Fibroblast of peridontal ligament (primary cell): ENCODE measurements around the gene PYGO1.
"Not testable (repeated sequence)": the region's sequence is repeated elsewhere in the genome, so short reads cannot be mapped to it uniquely, and the experiment has no call there.

Experiments
- DNase-seq: peaks from one replicate; pipeline ENCODE4 v3.0.0-alpha.2; 2010; ENCODE audit errors: extremely low read depth

The PYGO1 gene, protein sequence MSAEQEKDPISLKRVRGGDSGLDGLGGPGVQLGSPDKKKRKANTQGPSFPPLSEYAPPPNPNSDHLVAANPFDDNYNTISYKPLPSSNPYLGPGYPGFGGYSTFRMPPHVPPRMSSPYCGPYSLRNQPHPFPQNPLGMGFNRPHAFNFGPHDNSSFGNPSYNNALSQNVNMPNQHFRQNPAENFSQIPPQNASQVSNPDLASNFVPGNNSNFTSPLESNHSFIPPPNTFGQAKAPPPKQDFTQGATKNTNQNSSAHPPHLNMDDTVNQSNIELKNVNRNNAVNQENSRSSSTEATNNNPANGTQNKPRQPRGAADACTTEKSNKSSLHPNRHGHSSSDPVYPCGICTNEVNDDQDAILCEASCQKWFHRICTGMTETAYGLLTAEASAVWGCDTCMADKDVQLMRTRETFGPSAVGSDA

DNA sequence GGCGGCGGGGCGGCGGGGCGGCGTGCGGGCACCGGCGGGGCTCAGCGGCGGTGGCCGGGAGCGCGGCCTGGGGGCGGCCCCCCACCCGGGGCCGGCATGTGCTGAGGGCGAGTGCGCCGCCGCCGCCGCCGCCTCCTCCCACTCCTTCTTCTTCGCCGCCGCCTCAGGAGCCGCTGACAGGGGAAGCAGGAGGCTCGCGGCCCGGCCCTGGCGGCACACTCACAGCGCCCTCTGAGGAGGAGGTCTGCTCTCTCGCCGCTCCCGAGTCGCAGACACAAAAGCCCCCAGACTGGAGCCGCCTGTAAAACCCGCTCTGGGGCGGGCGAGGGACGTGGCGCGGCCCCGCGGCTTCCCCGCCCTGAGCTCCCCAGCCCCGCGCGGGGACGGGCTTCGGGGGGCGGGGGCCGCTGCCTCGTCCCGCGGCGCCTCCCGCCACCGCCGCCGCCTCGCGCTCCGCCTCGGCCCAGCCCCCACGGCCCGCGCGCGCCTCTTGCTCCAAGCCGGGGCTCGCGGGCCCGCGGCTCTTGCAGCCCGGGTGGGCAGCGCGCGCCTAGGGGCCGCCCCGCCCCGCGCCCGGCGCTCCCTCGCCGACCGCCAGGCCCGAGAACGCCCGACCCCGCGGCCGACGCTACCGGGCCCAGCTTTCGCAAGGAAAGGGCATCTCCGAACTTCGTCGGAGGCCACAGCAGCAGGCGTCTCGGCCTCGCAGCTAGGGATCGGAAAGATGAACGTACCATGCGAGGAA lies at the start of gene PYGO1:
Gene PYGO1, minus strand, starts transcription at position 276 of the 745 bp plus-strand sequence. CDS start 462 bp downstream, outside the sequence.
- peak; percentile 52 for DNase-seq

DNA sequence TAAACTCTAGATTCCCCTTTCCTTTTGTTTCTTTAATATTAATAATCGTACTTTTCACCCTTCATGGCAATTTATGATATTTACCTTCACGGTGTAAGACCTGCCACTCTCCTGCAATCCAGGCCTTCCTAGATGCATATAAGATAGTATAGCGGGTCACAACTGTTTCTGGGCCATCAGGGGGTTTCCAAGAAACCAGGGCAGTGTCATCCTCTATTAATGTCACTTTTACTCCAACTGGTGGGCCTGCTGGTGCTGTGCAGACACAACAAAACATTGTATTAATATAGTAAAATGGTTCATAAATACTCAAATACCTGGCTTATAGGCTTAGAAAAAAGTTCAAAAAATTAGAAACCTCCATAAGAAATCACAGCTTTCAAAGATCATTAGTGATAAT lies 48.9 kb upstream of the PYGO1 start:
- DNase-seq, result no peak

DNA sequence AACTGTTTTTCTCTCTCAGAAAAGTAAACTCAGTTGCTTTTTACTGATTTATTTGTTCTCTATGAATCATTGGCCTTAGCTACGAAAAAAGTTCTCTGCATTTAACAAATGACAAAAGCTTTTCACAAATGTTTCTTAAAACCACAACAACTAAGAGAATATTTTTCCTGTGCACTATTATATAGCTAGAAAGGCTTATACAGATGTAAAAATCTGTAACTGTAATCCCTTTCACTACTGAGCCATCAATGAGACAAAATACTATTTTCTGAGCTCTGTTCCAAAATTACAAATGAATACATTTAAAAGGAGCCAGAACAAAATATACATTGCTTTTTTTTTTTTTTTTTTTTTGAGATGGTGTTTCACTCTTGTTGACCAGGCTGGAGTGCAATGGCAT lies 45.6 kb upstream of the PYGO1 start:
- DNase-seq, result no peak

DNA sequence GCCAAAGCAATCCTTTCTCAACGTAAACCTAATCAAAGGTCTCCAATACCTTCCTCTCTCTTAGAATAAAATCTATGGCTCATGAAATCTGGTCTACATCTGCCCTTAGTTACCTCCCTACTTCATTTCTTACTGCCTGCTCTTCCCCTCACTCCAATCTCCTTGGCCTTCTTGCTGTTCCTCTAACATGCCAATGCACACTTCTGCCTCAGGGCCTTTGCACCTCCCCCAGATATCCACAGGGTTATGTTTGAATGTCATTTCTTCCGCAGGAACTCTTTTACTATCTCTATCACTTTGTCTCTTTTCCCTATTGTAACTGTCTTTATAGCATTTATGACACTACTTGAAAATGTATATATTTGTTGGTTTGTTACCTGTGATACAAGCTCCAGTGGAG lies 44.3 kb upstream of the PYGO1 start:
- no peak for DNase-seq

DNA sequence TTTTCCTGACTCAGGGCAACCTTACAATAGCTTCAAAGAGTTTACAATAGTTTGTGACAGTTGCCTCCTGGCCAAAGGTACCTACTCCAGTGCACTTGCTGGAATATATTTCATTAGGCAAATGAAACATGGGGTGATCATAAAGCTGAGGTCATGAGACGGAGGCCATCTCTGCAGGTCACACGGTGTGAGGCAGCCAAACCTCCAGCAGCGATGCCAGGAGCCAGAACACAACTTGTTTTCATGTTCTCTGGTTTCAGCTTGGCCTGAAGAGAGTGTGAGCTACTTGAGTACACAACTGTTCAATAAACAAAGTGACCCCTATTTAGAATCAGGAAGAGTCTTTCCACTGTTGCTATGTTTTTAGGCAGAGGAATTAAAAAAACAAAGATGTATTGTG lies 42.7 kb upstream of the PYGO1 start:
- no peak for DNase-seq

DNA sequence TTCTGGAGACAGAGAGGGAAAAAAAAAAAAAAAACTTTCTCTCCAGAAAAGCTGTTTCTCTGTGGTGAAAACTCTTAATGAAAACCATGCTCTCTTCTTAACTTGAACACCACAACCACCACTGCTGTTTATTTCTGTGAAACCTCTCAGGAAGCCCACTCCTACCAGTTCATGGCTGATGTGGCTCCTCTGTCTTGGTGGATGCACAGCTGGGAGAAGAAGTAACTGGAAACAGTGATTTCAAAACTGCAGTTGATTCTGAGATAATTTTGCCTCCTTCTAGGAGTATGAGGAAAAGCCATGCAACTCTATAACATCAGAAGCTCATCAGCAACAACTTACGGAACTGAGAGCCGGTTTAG lies 40.2 kb upstream of the PYGO1 start:
- DNase-seq, result peak; percentile 90

DNA sequence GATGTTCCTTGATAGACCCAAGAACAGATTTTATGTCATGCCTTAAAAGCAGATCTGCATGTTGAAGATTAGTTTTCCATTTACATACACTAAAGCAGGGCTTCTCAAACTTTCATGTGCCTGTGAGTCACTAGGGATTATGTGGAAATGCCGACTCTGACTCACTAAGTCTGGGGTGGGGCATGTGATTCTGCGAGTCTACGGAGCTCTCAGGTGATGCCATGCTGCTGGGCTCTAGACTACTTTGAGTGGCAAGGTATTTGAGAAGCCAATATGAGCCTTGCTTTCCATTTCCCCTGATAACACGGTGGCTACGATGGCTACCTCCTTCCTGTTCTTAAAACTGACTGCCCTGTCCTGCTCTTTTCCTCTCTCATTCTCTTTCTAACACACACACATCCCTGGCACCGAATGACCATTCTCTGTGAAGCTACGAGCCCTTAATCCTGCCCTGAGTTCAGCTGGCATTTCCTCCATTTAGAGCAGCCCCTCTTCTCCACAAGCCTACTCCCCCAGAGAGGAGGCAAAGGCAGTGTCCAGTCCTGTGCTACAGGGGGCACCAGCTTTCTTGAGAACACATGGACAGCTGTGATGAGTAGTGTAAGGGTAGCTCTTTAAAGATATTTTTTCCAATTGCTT lies 39.7 kb upstream of the PYGO1 start:
- DNase-seq, result peak; percentile 95

DNA sequence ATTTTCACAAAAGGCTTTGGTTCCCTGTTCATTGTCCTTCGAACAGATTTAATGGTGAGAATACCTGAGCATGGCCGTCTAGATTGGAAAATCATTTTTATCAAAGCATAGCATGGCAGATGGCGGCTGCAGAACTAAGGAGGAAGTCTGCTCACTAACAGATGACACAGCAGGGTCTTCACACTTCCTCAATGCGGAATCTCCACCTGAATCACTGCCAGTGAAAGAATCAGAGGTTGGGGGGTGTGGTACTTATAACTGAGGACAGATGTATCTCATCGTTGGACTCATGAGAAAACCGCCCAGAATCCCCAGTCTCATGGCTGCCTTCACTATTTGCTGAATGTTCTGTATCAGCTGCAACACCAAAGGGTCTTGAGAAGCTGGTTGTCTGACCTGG lies 31.6 kb upstream of the PYGO1 start:
- DNase-seq, result no peak

DNA sequence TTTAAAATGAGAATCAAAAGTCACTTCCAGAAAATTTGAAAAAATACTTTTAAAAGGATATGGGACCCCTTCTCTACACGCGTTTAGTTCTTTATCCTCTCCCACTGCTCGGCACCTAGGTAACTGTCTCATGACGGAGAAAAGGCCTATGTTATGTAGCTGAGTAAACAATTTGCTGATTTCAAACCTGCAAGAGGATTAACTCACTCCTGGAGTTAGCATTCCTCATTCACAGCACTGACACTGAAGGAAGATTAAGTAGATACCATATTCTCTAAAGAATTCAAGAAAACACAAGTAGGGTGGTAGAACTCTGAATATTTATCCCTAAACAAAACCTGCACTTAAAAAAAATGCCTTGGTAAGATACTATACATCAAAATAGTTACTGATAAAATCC lies 30.2 kb upstream of the PYGO1 start:
- DNase-seq, result no peak

DNA sequence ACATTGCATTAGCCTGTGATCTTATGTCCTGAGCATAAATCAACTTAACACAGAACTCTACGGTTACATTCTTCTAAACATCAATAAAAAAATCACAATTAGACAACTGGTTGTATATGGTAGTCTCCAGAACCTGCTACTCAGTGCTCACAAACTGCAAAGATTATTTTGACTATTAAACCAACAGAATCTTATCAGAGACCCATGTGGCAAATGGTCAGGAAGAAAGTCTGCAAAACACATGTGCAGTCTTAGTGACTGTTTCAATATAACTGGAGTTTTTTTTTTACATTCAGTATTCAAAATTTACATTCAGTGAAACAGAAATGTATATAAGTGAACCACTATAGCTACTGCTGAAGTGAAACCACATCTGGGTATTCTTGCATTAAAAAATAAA lies 27.3 kb upstream of the PYGO1 start:
- DNase-seq, result no peak

DNA sequence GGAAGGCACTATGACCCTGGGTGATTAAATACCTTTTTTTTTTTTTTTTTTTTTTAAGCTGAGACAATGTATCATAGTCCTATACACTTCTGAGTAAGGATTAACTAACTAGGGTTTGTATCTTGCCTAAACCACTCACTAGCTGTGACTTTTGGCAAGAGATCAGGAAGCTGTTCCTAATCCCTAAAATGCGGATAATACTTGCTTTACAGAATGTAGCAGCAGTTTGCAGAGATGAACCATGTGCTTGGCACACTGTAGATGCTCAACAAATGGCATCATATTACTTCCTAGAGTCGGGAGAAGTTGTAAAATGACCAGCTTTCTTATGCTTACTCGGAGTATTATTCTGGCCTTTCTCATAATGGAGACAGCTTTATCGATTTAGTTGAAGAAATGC lies 25.6 kb upstream of the PYGO1 start:
- DNase-seq, result no peak

DNA sequence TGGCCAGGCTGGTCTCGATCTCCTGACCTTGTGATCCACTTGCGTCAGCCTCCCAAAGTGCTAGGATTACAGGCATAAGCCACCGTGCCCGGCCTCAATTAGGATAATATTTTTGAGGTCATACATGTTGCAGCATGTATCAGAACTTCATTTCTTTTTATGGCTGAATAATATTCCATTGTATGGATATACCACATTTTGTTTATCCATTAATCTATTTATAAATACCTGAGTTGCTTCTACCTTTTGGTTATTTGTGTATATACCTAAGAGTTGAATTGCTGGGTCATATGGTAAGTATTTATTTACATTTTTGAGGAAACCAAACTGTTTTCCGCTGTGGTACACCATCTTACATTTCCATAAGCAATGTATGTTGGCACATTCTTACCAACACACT lies 18.1 kb upstream of the PYGO1 start:
- DNase-seq, result no peak

DNA sequence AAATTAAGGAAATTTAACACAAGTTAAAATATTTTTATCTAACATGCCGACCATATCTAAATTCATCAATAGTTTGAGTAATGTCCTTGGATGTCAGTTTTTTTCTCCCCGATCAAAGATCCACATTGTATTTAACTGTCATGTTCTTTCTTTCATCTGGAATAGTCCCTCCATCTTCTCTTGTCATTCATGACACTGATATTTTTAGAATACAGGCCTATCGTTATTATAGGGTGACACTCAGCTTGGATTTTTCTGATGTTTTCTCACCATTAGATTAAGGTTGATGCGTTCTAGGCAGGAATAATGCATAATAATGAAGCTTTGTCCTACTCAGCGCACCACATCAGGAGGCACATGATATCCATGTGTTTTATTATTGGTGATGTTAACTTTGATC lies 13.2 kb upstream of the PYGO1 start:
- DNase-seq, result no peak

DNA sequence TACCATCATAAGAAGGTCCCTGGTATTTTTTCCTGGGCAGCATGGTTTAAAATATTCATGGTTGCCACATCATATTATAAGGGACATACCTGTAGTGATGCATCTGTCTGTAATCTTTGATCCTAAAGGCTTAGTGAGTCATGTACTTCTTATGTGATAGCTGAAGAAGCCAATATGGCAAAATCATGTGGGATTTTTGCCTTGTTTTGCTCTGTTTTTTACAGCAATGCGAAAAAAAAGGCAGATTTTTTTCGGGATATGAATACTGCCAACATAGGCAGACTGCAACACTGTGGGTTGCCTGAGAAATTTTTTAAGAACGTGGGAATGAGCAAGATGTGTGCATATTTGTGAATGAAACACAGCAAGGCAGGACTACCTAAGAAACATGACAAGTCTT lies 11.3 kb upstream of the PYGO1 start:
- no peak for DNase-seq

DNA sequence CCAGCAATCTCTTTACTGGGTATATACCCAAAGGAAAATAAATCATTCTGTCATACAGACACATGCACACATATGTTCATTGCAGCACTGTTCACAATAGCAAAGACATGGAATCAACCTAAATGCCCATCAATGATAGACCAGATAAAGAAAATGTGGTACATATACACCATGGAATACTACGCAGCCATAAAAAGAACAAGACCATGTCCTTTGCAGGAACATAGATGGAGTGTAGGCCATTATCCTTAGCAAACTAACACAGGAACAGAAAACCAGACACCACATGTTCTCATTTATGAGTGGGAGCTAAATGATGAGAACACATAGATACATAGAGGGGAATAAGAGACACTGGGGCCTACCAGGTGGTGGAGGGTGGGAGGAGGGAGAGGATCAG lies 4.9 kb upstream of the PYGO1 start:
- not testable (repeated sequence) for DNase-seq

DNA sequence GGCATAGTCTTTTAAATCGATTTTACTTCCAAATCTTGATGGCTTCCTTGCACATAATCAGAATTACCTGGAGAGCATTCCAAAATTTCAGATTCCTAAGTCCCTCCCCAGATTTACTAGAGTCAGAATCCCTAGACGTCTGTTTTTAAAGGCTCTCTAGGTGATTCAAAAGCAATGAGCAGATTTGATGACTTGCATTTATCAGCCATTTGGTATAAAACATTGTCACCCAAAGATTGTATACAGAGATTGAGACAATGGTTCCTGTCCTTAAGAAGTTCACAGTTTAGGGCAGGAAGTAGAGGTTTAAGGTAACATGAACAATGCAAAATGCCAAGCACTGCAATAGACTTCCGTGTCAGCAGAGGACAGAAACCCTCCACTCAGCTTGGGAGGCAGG lies 2.6 kb upstream of the PYGO1 start:
- no peak for DNase-seq

DNA sequence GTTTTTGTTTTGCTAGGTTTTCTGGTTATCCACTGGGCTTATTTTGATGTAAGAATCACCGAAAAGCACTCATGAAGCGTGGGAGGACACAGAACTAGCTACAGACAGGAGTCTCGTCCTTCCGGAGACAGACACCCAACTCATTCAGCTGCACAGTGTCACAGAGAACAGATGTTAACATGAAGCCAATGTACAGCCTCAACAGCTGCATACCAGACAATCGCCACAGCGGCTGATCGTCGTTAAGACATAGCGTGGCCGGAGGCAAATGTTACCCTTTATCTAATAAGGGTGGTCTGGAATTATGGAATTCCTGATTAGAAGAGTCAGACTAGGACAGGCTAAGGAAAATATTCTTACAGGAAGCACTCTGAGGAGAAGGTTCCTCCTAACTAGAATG lies 1.1 kb upstream of the PYGO1 start:
- no peak for DNase-seq

DNA sequence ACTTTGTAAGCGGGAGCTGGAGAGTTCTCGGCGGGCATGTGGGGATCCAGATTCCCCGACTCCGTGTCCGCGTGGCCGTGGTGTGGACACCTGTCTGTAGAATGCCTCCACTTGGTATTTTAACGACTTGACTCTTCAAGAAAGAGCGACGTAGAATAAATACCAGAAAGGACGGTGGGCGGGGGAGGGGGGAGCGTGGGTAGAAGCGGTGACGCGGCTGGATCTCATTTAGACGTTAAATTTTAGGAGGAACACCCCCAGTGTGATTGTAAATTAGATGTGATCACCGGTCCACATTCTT lies 620 bp upstream of the PYGO1 start:
- no peak for DNase-seq

DNA sequence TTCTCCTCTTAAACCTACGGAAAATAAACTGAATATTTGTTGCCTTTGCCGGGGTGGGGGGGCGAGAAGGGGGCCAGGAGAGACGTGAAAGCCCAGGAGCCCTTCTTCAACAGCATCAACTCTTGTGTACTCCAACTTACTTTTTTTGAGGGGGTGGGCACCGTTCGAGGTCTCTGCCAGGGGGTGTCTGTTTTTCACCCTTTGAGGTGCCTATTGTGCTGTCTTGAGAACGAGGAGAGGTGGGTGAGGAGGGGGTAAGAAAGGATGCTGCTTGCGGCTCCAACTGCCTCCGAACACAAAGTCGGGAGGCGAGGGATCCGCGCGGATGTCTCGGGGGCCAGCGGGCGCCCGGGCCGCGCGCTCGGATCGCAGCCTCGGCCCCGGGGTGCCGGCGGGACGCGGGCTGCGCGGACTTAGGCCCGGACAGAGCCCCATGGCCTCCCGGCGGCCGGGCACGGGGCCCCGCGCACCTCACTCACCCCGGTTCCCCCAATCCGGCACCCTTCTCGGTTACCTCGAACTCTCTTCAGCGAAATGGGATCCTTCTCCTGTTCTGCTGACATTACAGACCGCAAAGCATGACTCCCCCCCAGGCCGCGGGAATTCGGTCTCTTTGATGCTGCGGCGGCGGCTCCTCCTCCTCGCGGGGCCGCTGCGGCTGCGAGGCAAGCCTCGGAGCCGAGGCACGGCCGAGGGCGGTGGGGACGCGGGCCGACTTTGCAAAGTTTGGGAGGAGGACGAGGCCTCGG lies 650 bp downstream of the PYGO1 start:
- peak; percentile 48 for DNase-seq

DNA sequence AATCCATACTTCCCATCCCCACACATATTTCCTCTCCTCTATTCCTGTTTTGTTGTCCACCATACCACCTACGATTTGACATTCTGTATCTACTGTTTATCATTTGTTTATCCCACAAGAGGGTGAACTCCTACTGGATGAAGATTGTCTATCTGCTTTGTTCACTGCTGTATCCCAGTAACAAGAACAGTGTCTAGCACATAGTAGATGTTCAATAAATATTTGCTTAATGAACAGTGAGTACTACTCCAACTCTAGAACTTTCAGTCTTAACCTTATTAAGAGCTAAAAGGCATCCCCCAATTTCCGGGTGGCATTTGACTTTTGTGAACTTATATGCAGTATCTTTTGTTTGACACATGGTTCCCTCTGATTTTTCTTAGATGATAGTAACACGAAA lies 1.3 kb downstream of the PYGO1 start:
- peak; percentile 28 for DNase-seq

DNA sequence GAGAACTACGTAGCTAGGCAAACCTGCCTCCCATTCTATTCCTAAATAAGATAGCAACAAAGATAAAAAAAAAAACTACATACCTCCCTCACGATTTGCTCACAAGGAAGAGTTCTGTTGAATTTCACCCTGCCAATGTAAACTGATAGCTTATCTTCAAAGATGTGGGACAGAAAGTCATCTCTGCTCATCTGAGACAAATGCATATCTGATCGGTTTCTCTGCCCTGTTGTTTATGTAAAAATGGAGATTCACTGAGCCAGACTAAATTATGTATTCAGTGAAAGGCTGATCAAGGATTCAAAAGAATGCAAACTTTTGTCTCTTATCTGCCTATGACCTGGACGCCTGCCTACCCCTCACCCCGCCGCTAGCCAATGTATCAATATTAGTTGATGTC lies 11.2 kb downstream of the PYGO1 start:
- DNase-seq, result no peak

DNA sequence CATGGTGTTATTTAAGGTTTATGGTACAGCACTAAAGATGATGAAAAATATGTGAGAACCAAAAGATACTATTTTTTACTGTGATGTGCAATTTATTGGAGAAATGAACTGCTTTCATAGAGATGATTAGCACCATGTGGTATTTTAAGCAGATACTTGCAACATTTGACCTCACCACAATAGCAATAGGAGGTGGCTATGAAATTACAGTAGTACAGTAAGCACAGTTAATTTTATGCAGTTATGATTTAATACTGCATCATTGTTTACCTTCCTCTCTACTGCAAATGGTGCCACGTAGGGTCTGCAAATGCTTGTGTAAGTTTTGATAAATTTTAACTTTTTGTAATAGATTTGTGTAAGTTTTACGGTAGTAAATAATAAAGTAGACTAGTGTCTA lies 14.0 kb downstream of the PYGO1 start:
- DNase-seq, result peak; percentile 17
